ENCODE measurements around the gene CHAC1.

Gene CHAC1

GRCh38 chr15:40990789-40991188 is 37.5 kb downstream of the CHAC1 start:
- no peak for DNase-seq

GRCh38 chr15:40991355-40991754 is 38.1 kb downstream of the CHAC1 start:
- DNase-seq: no peak

GRCh38 chr15:40992241-40992741 is 39.0 kb downstream of the CHAC1 start:
- DNase-seq: no peak

- no peak for DNase-seq
Measured at GRCh38 chr15:40992825-40993224, 39.6 kb downstream of the CHAC1 start.

GRCh38 chr15:40995656-40996055 is 42.4 kb downstream of the CHAC1 start:
- no peak for DNase-seq

GRCh38 chr15:40999190-40999589 is 45.9 kb downstream of the CHAC1 start:
- no peak for DNase-seq

DNA sequence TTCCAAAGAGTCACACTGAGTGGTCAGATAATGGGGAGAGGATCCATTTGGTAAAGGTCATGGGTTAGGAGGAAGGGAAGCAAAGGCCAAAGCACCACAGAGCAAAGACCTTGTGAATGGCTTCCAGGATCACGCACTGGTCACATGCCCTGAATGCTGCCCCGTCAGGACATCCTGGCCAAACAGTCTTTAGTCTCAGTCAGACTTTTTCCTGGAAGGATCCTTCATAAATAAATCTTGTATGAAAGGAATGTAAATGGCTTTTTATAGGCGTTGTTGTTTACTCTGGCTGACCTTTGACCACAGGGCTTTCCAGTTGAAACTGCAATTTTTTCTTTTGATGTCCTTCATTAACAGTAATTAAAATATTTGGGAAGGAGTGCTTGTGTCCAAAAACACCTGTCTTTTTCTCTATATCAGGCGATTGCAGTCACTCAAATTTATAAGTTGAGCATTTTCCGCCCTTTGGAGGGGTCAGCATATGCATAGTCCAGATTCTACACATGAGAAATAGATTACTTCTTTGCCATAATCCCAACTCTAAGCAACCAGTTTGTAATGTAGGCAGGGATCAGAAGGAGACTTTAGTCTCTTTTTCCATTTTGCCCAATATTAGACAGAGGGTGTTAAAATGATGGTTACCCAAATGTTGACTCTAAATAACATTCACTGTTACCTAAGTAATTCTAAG is 48.4 kb downstream of the CHAC1 start:
- DNase-seq: no peak

DNA sequence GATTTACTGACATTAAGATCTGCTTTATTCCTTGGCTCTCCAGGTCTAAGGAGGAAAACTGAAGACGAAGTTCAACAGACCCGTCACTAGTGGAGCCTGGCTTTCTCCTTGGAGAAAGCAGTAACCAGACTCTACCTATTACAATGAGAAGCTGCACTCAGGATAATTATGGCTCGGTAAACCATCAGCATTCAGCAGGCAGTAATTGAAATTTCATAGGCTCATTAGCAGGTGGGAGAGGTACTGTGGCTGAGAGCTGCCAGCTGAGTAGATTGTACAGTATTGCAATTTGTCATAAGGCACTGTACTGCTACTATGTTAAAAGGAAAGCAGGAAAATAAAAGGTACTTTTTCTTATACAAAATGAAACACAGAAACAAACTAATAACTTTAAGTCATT is 51.2 kb downstream of the CHAC1 start:
- DNase-seq: no peak

Measured in cortex of kidney (tissue), 1 donor.